ENCODE results near the gene PIK3C2G. TPM values are rescaled to one million over a fixed set of nuclear protein-coding genes. Genes with fewer than 3 reads are reported as not detected.
A peak's percentile ranks its signal among the peaks of the same experiment; 100 is the strongest.

The PIK3C2G gene
- total RNA-seq, 2 donors from 2014 or later: 2.9 to 13.5 TPM

GRCh38 chr12:18368594-18368993, 107.3 kb downstream of the PIK3C2G start:
- Histone ChIP-seq H3K27me3 (no peaks in the 10 kb centered on the region), H3K4me1 (no peaks in the 10 kb centered on the region), H3K36me3 (replicated peaks in 1 of 2; ENCODE audit: insufficient read depth in 1 of 2, low read depth in 2 of 2) (no peaks in the 10 kb centered on the region), H3K4me3 (no peak overlapping the region), H3K9me3 (no peaks in the 10 kb centered on the region), H3K27ac (no peak overlapping the region)
- TF ChIP-seq, protein P1, sequence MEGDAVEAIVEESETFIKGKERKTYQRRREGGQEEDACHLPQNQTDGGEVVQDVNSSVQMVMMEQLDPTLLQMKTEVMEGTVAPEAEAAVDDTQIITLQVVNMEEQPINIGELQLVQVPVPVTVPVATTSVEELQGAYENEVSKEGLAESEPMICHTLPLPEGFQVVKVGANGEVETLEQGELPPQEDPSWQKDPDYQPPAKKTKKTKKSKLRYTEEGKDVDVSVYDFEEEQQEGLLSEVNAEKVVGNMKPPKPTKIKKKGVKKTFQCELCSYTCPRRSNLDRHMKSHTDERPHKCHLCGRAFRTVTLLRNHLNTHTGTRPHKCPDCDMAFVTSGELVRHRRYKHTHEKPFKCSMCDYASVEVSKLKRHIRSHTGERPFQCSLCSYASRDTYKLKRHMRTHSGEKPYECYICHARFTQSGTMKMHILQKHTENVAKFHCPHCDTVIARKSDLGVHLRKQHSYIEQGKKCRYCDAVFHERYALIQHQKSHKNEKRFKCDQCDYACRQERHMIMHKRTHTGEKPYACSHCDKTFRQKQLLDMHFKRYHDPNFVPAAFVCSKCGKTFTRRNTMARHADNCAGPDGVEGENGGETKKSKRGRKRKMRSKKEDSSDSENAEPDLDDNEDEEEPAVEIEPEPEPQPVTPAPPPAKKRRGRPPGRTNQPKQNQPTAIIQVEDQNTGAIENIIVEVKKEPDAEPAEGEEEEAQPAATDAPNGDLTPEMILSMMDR (IDR thresholded peaks at IDR 0.05): no peak
- no peak for TF ChIP-seq POLR2A (IDR thresholded peaks at IDR 0.05)
- intact Hi-C loops (cut with DNase I): no loop called here
- 64 to 74% methylated on average over 3 of the region's 3 CpGs for WGBS, 2 donors
- DNase-seq (no peak), ATAC-seq (no peak)

- intact Hi-C loops (cut with DNase I): no loop called here
- H3K27me3 ChIP-seq: no peaks in the 10 kb centered on the region
- no peaks in the 10 kb centered on the region for H3K36me3 ChIP-seq (replicated peaks in 1 of 2; ENCODE audit: insufficient read depth in 1 of 2, low read depth in 2 of 2)
- no peak overlapping the region for H3K27ac ChIP-seq
- H3K4me3 ChIP-seq: no peak overlapping the region
- DNase-seq (no peak), ATAC-seq (no peak)
- H3K4me1 ChIP-seq: no peaks in the 10 kb centered on the region
- no peak for TF ChIP-seq POLR2A (IDR thresholded peaks at IDR 0.05)
- TF ChIP-seq, protein P1 (IDR thresholded peaks at IDR 0.05): no peak
- H3K9me3 ChIP-seq: no peaks in the 10 kb centered on the region
- 66 to 79% methylated on average over 6 of the region's 6 CpGs for WGBS, 2 donors
Measured at GRCh38 chr12:18373181-18373580, 111.9 kb downstream of the PIK3C2G start.

DNA sequence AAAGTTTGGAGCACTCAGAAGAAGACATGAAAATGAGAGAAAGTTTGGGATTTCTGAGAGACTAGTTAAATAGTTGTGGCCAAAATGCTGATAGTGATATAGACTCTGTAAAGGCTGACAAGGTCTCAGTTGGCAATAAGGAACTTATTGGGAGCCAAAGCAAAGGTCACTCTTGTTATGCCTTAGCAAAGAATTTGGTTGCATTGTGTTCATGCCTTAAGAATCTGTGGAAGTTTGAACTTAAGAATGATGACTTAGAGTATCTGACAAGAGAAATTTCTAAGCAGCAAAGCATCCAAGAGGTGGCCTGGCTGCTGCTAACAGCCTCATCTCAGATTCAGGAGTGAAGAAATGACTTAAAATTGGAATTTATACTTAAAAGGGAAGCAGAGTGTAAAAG, 113.8 kb downstream of the PIK3C2G start:
- intact Hi-C loops (cut with DNase I): no loop called here
- Histone ChIP-seq H3K27ac (no peak overlapping the region), H3K4me3 (no peak overlapping the region), H3K9me3 (no peaks in the 10 kb centered on the region), H3K36me3 (replicated peaks in 1 of 2; ENCODE audit: insufficient read depth in 1 of 2, low read depth in 2 of 2) (no peaks in the 10 kb centered on the region), H3K27me3 (no peaks in the 10 kb centered on the region), H3K4me1 (no peaks in the 10 kb centered on the region)
- DNase-seq: no peak
- no peak for ATAC-seq
- TF ChIP-seq, protein P1 (IDR thresholded peaks at IDR 0.05): no peak
- TF ChIP-seq POLR2A (IDR thresholded peaks at IDR 0.05): no peak

DNA sequence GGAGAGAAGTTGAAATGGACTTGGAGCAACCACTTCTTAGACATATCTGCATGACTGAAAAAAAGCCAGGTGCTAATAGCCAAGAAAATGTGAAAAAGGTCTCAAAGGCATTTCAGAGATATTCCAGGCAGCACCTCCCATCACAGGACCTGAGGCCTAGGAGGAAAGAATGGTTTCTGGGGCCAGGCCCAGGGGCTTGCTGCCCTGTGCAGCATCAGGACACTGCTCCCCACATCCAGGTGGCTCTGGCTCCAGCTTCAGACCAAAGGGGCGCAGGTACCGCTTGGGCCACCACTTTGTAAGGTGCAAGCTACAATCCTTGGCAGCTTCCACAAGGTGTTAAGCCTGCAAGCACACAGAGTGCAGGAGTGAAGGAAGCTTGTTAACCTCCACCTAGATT, 114.3 kb downstream of the PIK3C2G start:
- Histone ChIP-seq H3K4me3 (no peak overlapping the region), H3K9me3 (no peaks in the 10 kb centered on the region), H3K27ac (no peak overlapping the region), H3K4me1 (no peaks in the 10 kb centered on the region), H3K27me3 (no peaks in the 10 kb centered on the region), H3K36me3 (replicated peaks in 1 of 2; ENCODE audit: insufficient read depth in 1 of 2, low read depth in 2 of 2) (no peaks in the 10 kb centered on the region)
- TF ChIP-seq POLR2A (IDR thresholded peaks at IDR 0.05): no peak
- TF ChIP-seq, protein P1 (IDR thresholded peaks at IDR 0.05): no peak
- WGBS, 2 donors: 82% methylated on average over 2 of the region's 2 CpGs; no CpG with 5 or more reads in 1 of the 2 donors
- no peak for DNase-seq
- intact Hi-C loops (cut with DNase I): no loop called here
- ATAC-seq: no peak

DNA sequence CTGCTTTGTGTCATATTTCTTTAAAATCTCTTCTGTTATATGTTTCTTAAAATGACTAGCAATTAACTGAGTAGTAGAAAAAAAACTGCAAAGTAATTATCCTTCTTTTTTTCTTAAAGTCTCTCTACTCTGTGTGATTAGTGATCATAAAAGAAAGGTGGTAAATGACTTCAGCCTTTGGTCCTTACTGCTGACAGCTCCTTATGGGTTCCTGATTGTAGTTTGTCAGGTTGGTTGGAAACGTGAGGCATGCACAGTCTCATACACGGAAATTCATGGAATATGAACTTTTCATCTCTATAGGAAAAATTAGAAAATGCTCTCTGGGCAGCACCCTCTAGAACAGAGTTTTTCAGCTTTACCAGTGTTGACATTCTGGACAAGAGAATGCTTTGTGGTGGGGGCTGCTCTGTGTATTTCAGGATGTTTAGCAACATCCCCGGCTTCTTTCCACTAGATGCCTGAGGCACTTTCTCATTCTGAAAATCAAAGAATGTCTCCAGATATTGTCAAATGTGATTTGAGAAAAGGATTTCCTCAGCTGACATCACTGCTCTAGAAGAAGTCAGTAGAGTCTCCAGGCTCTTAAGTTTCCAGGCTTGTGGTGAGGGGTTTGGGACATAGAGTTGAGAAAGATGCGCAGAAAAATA, 121.0 kb downstream of the PIK3C2G start:
- Histone ChIP-seq H3K27me3 (no peaks in the 10 kb centered on the region), H3K4me3 (no peak overlapping the region), H3K27ac (peak overlapping the region in 2 of 4 donors; percentile 38 to 54), H3K36me3 (replicated peaks in 1 of 2; ENCODE audit: insufficient read depth in 1 of 2, low read depth in 2 of 2) (no peaks in the 10 kb centered on the region), H3K4me1 (no peaks in the 10 kb centered on the region), H3K9me3 (no peaks in the 10 kb centered on the region)
- ATAC-seq (no peak), DNase-seq (no peak)
- 45 to 49% methylated on average over 4 of the region's 4 CpGs for WGBS, 2 donors
- intact Hi-C loops (cut with DNase I): no loop called here
- TF ChIP-seq, protein P1 (IDR thresholded peaks at IDR 0.05): no peak
- TF ChIP-seq POLR2A (IDR thresholded peaks at IDR 0.05): no peak
